ENCODE measurements around the gene RDH8. TPM values are rescaled to one million over a fixed set of nuclear protein-coding genes. Genes with fewer than 3 reads are reported as not detected.
A peak's percentile ranks its signal among the peaks of the same experiment; 100 is the strongest.

The RDH8 gene
- total RNA-seq, 2 donors from 2014 or later: not detected

- Mint-ChIP-seq H3K27ac (no peak overlapping the region), H3K9me3 (no peaks in the 10 kb centered on the region), H3K36me3 (no peaks in the 10 kb centered on the region)
- DNase-seq (ENCODE audit: low spot score in 2 of 2) (peak; percentile 63 to 78), ATAC-seq (peak; percentile 44 to 48)
Measured at GRCh38 chr19:10000171-10000826, 13.0 kb upstream of the RDH8 start.

GRCh38 chr19:10001899-10002298 is 11.4 kb upstream of the RDH8 start:
- no peak overlapping the region for H3K27ac Mint-ChIP-seq
- DNase-seq (ENCODE audit: low spot score in 2 of 2) (peak in 1 of 2 donors; percentile 19), ATAC-seq (no peak)
- H3K9me3 Mint-ChIP-seq: no peaks in the 10 kb centered on the region
- no peaks in the 10 kb centered on the region for H3K36me3 Mint-ChIP-seq

GRCh38 chr19:10003271-10003670 is 10.0 kb upstream of the RDH8 start:
- Mint-ChIP-seq H3K36me3 (no peaks in the 10 kb centered on the region), H3K27ac (no peak overlapping the region), H3K9me3 (no peaks in the 10 kb centered on the region)
- ATAC-seq: no peak
- DNase-seq (ENCODE audit: low spot score in 2 of 2): no peak

- Mint-ChIP-seq H3K27ac (no peak overlapping the region), H3K9me3 (no peaks in the 10 kb centered on the region), H3K36me3 (peaks cover 2 to 8% of the 10 kb centered on the region in 2 donors)
- ATAC-seq (peak in 1 of 2 donors; percentile 42), DNase-seq (ENCODE audit: low spot score in 2 of 2) (no peak)
Measured at GRCh38 chr19:10004617-10005016, 8.7 kb upstream of the RDH8 start.

GRCh38 chr19:10005632-10006334 is 7.5 kb upstream of the RDH8 start:
- H3K36me3 Mint-ChIP-seq: peaks cover 5 to 12% of the 10 kb centered on the region in 2 donors
- ATAC-seq (no peak), DNase-seq (ENCODE audit: low spot score in 2 of 2) (no peak)
- H3K27ac Mint-ChIP-seq: peak overlapping the region in 1 of 2 donors; percentile 82
- H3K9me3 Mint-ChIP-seq: no peaks in the 10 kb centered on the region

GRCh38 chr19:10006335-10006708 is 7.0 kb upstream of the RDH8 start:
- Mint-ChIP-seq H3K36me3 (peaks cover 5 to 12% of the 10 kb centered on the region in 2 donors), H3K27ac (peak overlapping the region in 1 of 2 donors; percentile 82), H3K9me3 (no peaks in the 10 kb centered on the region)
- peak; percentile 30 to 49 for ATAC-seq
- no peak for DNase-seq (ENCODE audit: low spot score in 2 of 2)

- peak overlapping the region in 1 of 2 donors; percentile 82 for H3K27ac Mint-ChIP-seq
- no peak for DNase-seq (ENCODE audit: low spot score in 2 of 2)
Measured at GRCh38 chr19:10006752-10007323, 6.4 kb upstream of the RDH8 start.

GRCh38 chr19:10007371-10008183 is 5.7 kb upstream of the RDH8 start:
- DNase-seq (ENCODE audit: low spot score in 2 of 2): no peak
- H3K36me3 Mint-ChIP-seq: peaks cover 5 to 12% of the 10 kb centered on the region in 2 donors

More at GRCh38 chr19:10006752-10007323, 6.4 kb upstream of the RDH8 start:
- no peaks in the 10 kb centered on the region for H3K9me3 Mint-ChIP-seq
- H3K36me3 Mint-ChIP-seq: peaks cover 5 to 12% of the 10 kb centered on the region in 2 donors
- no peak for ATAC-seq

GRCh38 chr19:10008184-10008765 is 5.0 kb upstream of the RDH8 start:
- H3K36me3 Mint-ChIP-seq: peaks cover 5 to 12% of the 10 kb centered on the region in 2 donors
- no peak for ATAC-seq
- DNase-seq (ENCODE audit: low spot score in 2 of 2): no peak
- H3K27ac Mint-ChIP-seq: no peak overlapping the region
- H3K9me3 Mint-ChIP-seq: no peaks in the 10 kb centered on the region

More at GRCh38 chr19:10007371-10008183, 5.7 kb upstream of the RDH8 start:
- Mint-ChIP-seq H3K9me3 (no peaks in the 10 kb centered on the region), H3K27ac (peak overlapping the region in 1 of 2 donors; percentile 82)
- no peak for ATAC-seq

GRCh38 chr19:10009714-10010224 is 3.5 kb upstream of the RDH8 start:
- ATAC-seq (no peak), DNase-seq (ENCODE audit: low spot score in 2 of 2) (no peak)
- peaks cover 5 to 12% of the 10 kb centered on the region in 2 donors for H3K36me3 Mint-ChIP-seq
- H3K9me3 Mint-ChIP-seq: no peaks in the 10 kb centered on the region
- H3K27ac Mint-ChIP-seq: no peak overlapping the region

- peaks cover 5 to 12% of the 10 kb centered on the region in 2 donors for H3K36me3 Mint-ChIP-seq
- ATAC-seq (no peak), DNase-seq (ENCODE audit: low spot score in 2 of 2) (no peak)
- H3K9me3 Mint-ChIP-seq: no peaks in the 10 kb centered on the region
- no peak within 1 kb of the TSS for H3K27ac Mint-ChIP-seq
Measured at GRCh38 chr19:10010247-10010691, 3.0 kb upstream of the RDH8 start, which contains the start of gene COL5A3. Gene COL5A3, minus strand, starts transcription at chr19:10010504. Its CDS starts 119 bp downstream, at chr19:10010385.

- Mint-ChIP-seq H3K36me3 (peaks cover 5 to 12% of the 10 kb centered on the region in 2 donors), H3K9me3 (no peaks in the 10 kb centered on the region), H3K27ac (no peak overlapping the region)
- DNase-seq (ENCODE audit: low spot score in 2 of 2): no peak
- no peak for ATAC-seq
Measured at GRCh38 chr19:10010939-10011338, 2.3 kb upstream of the RDH8 start.

- no peak for ATAC-seq
- Mint-ChIP-seq H3K9me3 (no peaks in the 10 kb centered on the region), H3K27ac (no peak overlapping the region), H3K36me3 (peaks cover 5 to 12% of the 10 kb centered on the region in 2 donors)
- no peak for DNase-seq (ENCODE audit: low spot score in 2 of 2)
Measured at GRCh38 chr19:10011974-10012373, 1.3 kb upstream of the RDH8 start.

GRCh38 chr19:10013834-10014618 is 743 bp downstream of the RDH8 start:
- Mint-ChIP-seq H3K27ac (no peak overlapping the region), H3K36me3 (peaks cover 5 to 6% of the 10 kb centered on the region in 2 donors), H3K9me3 (no peaks in the 10 kb centered on the region)
- DNase-seq (ENCODE audit: low spot score in 2 of 2): no peak
- no peak for ATAC-seq

GRCh38 chr19:10018263-10018662 is 5.0 kb downstream of the RDH8 start:
- no peak overlapping the region for H3K27ac Mint-ChIP-seq
- ATAC-seq (no peak), DNase-seq (ENCODE audit: low spot score in 2 of 2) (no peak)
- no peaks in the 10 kb centered on the region for H3K9me3 Mint-ChIP-seq
- no peaks in the 10 kb centered on the region for H3K36me3 Mint-ChIP-seq

Measured in activated naive CD4-positive, alpha-beta T cell treated with anti-CD3 and anti-CD28 coated beads, Interleukin-2, amount 50 U/mL, for 72 hours (primary cell).